HG02759 (cell line): ENCODE measurements around the gene RCAN1.
"Not testable (repeated sequence)": the region's sequence is repeated elsewhere in the genome, so short reads cannot be mapped to it uniquely, and the experiment has no call there.

Source experiments
- ATAC-seq: cut with Tn5 transposase; IDR thresholded peaks from one replicate; pipeline ENCODE4 v1.9.1; 2021; ENCODE audit warnings: mild to moderate bottlenecking, moderate library complexity; ENCODE audit not compliant: unreplicated experiment

RCAN1 gene

DNA sequence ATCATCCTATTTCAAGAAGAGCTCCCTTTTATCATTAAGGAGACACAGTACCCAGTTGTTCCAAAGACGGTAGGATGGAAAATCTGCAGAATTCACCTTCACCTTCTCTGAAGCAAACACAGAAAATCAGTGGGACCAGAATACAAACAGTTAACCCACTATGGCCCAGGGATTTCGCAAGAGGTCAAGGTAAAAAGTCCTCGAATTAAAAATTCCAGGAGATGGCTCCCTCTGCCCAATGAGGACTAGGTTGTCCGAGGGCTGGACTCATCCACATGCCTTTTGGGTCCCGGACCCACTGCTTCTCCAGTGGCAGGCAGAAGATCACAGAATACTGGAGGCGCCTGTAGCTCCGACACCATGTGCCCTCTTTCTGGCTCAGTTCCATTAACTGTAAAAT is 42.9 kb downstream of the RCAN1 start:
- ATAC-seq = no peak

DNA sequence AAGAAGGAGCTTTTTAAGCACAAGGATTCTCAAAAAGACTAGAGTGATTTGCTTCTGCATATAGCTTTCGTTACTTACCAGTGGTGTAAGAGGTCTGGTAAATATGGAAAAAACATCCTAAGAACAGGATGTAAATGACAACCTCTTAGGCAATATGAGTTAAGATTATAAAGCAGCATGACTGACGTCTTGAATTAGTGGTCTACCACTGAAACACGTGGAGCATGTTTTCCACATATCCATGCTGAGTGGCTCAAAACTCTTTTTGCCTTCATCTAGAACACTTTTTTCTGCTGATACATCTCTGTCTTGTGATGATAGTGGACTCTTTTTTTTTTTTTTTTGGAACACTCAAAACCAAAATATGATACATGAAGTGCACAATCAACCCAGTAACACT is 44.6 kb downstream of the RCAN1 start:
- no peak for ATAC-seq

DNA sequence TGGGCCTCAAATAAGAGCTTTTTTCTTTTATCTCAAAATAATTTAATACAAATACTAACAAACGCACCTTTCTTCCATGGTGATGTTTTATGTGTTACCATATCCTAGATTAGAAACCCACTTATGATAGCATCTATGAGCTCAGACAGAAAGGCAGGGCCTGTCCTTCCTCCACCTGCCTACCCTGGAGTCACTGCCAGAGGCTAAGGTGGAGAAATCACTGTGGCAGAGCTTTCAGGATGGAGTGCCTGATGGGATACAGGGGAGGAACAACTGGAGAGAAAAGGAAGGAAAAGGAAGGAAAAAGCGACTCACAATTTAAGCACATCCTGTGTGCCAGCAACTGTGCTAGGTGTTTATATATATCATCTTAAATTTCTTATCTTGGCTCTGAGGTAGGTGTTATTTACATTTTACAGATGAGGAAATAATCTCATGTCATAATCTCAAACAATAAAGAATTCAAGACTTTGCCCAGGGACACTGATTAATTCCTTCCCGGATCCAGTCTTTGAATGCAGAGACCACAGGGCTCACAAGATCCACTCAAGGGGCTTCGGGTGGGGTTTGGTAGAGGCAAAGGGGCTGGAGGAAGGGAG is 45.4 kb downstream of the RCAN1 start:
- no peak for ATAC-seq

DNA sequence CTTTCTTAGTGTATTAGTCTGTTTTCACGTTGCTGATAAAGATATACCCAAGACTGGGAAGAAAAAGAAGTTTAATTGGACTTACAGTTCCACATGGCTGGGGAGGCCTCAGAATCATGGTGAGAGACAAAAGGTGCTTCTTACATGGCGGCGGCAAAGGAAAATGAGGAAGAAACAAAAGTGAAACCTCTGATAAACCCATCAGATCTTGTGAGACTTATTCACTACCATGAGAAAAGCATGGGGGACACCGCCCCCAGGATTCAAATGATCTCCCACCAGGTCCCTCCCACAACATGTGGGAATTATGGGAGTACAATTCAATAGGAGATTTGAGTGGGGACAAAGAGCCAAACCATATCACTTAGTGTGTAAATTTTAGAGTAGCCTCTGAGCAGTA is 46.1 kb downstream of the RCAN1 start:
- not testable (repeated sequence) for ATAC-seq

DNA sequence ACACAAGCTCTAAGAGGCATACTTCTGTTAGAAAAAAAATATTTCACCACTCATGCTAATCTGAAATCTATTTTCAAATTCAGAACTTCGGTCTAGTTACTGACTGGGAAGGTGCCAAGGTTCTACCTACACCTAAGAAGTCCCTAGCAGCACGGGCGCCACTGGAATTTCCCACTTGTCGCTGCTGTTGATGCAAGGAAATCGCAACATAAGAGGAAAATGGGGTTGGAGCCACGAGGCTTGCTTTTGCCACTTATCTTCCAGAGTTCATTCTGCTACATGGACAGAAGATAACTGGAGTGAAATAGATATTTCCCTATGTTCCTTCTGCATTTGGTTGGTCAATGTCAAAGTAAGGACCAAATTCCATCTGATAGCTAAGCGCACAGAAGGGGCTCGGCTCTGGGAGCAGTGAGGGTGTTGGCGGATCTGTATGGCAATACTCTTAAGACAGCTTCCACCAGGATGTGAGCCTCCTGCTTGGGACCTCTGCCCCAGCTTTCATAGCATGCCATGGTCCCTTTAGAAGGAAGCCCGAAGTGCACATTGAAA is 47.2 kb downstream of the RCAN1 start:
- no peak for ATAC-seq

DNA sequence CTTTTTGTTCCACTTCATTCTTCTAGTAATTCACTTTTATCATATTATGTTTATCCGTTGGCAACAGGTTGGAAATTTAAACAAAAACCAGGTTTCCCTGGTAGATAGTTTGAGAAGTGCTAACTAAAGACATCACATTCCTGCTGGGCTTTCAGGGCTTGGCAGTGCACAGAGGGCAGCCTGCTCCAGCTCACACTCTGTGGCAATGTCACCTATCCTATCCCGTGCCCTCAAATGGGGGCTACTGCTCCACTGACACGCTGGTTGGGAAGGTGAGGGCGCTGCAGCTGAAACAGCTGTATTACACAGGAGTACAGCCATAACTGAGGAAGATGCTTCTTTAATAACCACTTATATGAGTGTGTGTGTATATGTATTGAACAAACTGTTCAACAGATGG is 49.7 kb downstream of the RCAN1 start:
- ATAC-seq = no peak

DNA sequence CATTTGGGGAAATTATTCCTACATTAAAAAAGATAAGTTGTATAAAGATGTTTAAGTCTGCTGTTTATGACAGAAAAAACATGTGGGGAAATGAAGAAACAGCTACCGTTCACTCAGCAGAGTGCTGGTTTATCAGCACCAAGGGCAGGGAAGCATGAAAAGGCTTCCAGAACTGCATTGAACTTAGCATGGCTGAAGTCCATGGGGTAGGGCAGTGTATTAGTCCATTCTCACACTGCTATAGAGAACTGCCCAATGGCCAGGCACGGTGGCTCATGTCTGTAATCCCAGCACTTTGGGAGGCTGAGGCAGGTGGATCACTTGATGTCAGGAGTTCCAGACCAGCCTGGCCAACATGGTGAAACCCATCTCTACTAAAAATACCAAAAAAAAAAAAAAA is 51.5 kb downstream of the RCAN1 start:
- not testable (repeated sequence) for ATAC-seq

DNA sequence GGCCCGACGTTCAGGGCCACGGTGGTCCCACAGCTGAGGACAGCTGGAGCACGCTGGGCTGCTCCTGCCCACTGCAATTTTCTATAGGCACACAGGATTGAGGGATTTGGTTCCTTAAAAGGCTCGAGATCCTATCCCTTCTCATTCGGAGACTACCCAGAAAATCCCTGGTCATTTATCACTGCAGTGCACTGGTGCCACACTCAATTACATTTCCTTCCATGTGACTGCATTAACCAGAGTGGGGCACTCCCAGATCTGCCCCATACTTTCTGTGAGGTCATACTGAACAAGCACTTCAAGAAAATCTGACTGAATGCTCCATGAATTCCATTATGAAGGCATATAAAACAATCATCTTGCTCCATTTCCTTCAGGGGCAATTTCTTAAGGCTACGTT is 53.1 kb downstream of the RCAN1 start:
- ATAC-seq = no peak

DNA sequence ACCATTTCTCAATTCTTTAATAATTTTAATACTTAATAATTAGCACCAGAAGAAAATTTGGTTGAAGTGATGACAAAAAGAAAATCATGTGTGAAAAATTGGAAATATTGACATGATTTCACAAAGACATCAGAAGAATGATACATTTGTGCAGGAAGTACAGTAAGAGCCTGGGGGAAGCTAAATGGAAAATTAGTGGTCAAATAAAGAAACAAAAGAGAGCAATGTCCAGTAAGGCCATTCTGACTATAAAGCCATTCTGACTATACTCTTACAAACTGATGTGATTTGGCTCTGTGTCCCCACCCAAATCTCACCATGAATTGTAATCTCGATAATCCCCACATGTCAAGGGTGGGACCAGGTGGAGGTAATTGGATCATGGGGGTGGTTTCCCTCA is 54.3 kb downstream of the RCAN1 start:
- no peak for ATAC-seq

DNA sequence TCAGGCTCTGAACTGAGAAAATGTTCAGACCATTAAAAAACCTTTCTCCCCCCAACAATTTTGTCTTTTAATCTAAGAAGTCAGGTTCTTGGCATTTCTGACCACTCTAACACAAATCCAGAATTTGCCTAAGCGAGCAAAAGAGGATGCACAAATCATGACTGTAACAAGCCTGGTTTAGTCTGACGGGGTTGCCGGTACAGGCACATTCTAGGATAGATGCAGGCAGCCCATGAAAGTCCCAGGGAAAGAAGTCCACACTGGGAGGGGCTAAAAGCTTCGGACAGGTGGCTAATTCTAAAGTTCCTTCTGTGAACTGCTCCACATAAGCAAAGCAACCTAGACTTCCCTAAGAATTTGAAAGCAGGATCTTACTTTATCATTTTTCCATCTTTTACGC is 54.9 kb downstream of the RCAN1 start:
- no peak for ATAC-seq

DNA sequence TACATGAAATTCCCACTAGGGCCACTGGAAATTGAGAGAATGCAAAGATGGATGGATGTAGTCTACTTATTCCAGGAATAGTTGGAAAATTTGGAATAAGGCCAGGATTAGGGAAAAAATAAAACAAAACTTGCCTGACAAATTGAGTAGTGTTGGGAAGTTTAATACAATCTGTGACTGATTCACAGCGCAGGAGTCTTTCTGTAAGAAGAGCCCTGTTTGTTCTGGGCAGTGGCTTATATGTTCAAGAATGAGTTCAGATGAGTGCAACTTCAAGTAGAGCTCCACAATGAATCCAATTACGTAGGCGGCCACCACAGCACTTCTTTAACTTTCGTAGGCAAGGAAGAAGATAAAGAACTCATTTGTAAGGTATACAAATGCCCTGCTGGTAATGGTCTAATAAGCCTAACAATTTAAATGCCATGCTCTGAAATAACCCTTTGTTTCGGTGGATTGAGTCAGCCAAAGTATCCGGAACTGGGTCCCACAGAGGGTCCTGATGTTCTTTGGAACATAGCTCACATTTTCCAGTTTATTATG is 55.8 kb downstream of the RCAN1 start:
- no peak for ATAC-seq

DNA sequence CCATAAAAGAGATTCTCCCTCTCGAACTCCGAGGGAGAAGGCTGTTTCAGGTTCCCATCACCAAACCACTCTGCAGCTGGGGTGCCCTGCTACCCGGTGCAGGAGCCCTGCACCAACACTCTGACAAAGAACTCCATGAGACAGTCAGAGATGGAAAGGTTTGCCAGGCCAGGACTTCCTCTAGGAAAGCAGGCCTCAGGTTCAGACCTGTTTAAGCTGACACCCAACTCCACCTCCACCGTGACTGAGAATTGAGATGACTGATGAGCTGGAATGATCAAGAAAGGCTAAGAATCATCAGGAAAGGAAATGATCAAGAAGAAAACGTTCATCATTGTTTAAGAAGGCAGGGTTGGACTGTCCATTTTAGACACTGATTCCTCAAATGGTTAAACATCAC is 56.7 kb downstream of the RCAN1 start:
- ATAC-seq = no peak

DNA sequence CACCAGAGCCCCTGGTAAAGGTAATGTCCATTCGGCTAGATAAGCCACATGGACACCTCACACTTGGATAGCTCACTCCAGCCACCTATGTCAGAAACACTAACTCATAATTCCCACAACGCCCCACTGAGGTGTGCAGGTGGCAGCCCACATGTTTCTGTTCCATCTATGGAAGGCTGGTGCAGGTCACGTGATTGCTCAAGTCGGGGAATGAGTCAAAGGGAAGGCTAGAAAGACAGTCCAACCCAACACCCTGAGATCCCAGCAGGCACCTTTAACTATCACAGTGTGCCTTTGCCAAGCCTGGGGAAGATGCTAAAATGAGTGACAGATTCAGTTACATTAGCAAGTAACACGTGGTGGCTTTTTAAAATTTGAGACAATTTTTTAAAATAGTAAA is 57.7 kb downstream of the RCAN1 start:
- no peak for ATAC-seq

DNA sequence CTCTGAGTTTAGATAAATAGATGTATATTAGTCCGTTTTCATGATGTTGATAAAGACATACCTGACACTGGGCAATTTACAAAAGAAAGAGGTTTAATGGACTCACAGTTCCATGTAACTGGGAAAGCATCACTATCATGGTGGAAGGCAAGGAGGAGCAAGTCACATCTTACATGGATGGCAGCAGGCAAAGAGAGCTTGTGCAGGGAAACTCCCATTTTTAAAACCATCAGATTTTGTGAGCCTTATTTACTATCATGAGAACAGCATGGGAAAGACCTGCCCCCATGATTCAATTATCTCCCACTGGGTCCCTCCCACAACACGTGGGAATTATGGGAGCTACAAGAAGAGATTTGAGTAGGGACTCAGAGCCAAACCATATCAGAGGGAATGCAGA is 60.2 kb downstream of the RCAN1 start:
- ATAC-seq = not testable (repeated sequence)

DNA sequence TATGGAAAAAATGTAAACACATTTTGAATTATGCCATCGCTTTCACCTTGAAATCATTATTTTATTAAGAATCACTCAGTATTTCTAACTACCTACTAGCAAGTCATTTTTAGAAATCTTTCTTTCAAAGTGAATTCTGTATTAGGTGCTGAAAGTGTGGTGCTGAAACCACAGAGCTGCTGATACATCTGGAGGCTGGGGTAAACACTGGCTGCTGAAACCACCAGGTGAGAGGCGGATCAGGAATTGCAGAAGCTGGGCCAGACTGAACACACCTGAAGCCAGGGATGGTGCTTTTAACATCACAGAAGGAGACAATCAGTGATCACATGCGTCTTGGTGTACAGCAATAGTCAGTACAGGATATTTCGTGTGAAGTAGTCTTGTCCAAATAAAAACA is 60.7 kb downstream of the RCAN1 start:
- ATAC-seq = no peak

DNA sequence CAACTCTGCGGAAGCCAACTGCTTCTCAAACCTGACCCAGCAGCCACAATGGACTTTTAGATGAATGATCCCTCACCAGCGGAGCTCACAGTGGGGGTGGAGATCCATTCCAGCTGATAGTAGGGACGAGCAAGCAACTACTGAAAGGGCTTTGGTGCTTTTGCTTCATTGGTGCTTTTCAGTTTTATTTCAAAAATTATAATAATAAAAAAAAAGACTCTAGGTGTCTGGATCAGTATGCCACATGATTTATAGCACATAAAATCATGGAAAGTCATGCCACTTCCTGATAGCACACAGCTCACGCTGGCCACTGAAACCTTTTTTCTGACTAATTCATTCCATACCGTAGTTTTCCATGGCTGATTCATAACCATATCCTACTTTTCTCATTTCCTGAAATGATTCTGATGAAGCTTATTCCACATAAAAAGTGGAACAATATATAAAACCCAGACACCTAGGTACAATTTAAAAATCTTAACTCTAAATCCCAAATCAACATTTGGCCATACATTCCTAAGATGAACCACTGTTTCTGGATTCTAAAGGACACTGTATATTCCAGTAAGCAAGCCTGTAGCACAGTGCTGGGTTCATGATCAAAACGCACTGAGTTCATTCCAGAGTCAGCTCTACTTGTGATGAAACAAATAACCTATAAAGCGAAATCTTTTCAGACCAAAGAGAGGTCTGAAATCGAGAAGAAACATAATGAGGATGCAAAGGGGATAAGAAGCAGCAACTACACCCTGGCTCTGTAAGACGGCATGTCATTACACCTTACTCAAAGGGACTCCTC is 61.6 kb downstream of the RCAN1 start:
- ATAC-seq = no peak

DNA sequence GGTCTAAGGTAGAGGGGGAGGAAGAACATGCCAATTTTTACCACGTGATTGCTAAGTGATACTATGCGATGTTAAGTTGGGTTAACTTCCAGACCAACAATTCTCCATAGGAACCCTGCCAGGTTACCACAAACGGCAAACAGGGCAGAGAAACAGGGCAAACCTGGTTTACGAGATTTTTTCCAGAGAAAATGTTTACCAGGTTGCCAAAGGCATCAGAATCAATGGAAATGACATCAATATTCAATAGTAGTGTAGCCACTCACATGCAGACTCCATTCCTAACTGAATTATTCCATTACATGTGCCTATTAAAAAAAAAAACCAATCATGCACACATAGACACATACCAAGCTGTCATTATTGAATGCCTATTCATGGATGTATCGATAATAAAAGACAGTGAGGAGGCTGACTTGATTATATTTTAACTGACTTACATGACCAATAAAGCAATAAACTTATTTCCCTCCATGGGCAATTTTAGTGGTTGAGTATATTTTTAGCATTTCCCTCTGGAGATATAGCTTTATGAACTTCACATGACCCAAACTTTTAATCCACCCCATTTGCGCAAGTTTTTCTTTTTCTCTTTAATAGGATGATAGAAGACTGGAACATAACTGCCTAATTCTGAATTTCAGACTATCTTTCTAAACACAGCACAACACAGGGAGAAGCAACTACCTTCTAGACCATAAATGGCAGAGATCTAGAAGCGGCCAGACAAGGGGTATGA is 62.4 kb downstream of the RCAN1 start:
- no peak for ATAC-seq

DNA sequence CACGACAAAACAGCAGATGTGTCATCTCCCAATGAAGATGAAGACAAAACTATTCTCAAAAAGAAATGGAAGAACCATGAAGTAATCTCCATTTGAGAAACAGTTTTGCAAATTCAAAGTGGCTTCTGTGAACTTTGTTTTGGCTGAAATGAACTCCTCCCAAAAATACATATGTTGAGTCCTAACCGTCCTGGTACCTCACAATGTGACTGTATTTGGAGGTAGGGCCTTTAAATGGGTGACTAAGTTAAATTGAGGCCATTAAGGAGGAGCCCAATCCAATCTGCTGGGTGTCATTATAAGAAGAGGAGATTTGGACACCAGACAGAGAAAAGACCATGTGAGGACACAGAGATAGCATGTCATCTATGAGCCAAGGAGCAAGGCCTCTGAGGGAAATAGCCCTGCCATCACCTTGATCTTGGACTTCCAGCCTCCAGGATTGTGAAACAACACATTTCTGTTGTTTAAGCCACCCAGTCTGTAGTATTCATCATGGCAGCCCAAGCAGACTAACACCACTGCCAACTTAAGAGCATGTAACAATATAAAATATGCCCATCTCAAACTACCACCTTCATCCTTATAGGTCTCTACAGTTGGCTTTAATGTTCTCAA is 64.6 kb downstream of the RCAN1 start:
- no peak for ATAC-seq

DNA sequence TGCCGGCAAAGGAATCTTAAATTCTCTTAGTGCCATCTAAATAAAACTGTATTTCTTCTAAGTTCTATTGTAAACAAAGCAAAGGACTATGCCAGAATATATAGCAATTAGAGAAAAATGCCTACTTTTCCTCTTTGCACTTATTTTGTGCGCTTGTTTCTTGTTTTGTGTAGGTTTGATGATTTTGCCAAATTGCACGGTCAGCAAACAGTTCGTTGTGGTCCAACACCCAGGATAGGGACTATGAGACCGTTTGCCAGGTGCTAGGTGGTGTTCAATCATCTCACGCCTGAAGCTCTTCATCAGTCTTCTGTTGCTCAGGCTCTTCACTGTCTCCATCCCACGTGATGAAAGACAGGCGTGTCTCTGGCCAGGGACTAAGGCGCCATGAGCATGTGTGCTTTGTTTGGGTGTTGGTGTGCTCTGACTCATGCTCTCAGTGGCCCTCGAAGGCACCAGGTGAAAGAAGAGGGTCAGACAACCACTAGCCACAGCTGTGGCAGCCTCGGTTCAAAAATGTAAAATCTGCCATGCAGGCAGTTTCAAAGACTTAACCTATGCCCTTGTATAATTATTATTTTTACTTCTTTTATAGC is 66.0 kb downstream of the RCAN1 start:
- ATAC-seq = no peak

DNA sequence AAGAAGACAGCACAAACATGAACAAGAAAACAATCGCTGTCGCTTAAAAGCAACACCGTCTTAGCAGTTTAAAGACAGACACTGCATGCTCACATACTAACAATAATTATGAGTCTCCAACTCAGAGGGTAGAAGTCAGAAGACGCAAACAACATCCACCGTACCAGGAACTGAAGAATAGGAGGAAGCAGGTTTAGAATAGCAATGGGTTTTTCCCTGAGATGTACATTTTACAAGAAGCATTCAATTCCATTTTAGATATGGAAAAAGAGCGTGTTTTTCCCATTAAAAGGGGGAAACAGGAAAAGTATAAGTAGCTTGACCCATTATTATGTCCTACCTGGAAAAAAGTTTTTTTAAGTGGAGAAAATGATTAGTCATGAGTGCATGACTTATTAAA is 68.4 kb downstream of the RCAN1 start:
- no peak for ATAC-seq
